T1000 (cell line): ENCODE data around the gene SAFB2.

Source experiments
- DNase-seq: peaks from one replicate; lab custom pipeline; 2025; ENCODE audit warnings: mixed read lengths; lab: John Stamatoyannopoulos, UW

SAFB2 gene

GRCh38 chr19:5579697-5580096, 42.9 kb downstream of the SAFB2 start:
- DNase-seq = no peak

- DNase-seq = no peak
These were observed 43.3 kb downstream of the SAFB2 start for GRCh38 chr19:5579286-5579685.

- peak; percentile 22 for DNase-seq
These were observed 44.3 kb downstream of the SAFB2 start for GRCh38 chr19:5578097-5578846.

GRCh38 chr19:5575590-5575989, 47.0 kb downstream of the SAFB2 start:
- no peak for DNase-seq

- DNase-seq = no peak
These were observed 49.9 kb downstream of the SAFB2 start for GRCh38 chr19:5572556-5573286.

GRCh38 chr19:5571777-5572176, 50.8 kb downstream of the SAFB2 start:
- DNase-seq = no peak

- DNase-seq = no peak
These were observed 54.6 kb downstream of the SAFB2 start for GRCh38 chr19:5567970-5568407.

- no peak for DNase-seq
These were observed 55.1 kb downstream of the SAFB2 start, which contains the start of gene TINCR for GRCh38 chr19:5567360-5567969. Gene TINCR (minus strand): TSS chr19:5567953.

- no peak for DNase-seq
These were observed 57.6 kb downstream of the SAFB2 start for GRCh38 chr19:5564930-5565329.

- peak; percentile 52 for DNase-seq
These were observed 58.5 kb downstream of the SAFB2 start for GRCh38 chr19:5563935-5564612.

- no peak for DNase-seq
These were observed 59.6 kb downstream of the SAFB2 start for GRCh38 chr19:5563008-5563431.

GRCh38 chr19:5562280-5562679, 60.3 kb downstream of the SAFB2 start:
- DNase-seq = no peak

GRCh38 chr19:5561559-5561958, 61.0 kb downstream of the SAFB2 start:
- no peak for DNase-seq

GRCh38 chr19:5560156-5560555, 62.4 kb downstream of the SAFB2 start:
- DNase-seq = no peak

- DNase-seq = no peak
These were observed 62.8 kb downstream of the SAFB2 start for GRCh38 chr19:5559804-5560133.

GRCh38 chr19:5558101-5558621, 64.4 kb downstream of the SAFB2 start:
- no peak for DNase-seq

GRCh38 chr19:5557691-5558090, 64.9 kb downstream of the SAFB2 start:
- DNase-seq = no peak

GRCh38 chr19:5554828-5555227, 67.7 kb downstream of the SAFB2 start:
- no peak for DNase-seq

GRCh38 chr19:5553892-5554291, 68.7 kb downstream of the SAFB2 start:
- DNase-seq = no peak

GRCh38 chr19:5547881-5548280, 74.7 kb downstream of the SAFB2 start:
- no peak for DNase-seq

- DNase-seq = no peak
These were observed 76.6 kb downstream of the SAFB2 start for GRCh38 chr19:5545984-5546383.

- no peak for DNase-seq
These were observed 77.5 kb downstream of the SAFB2 start for GRCh38 chr19:5545051-5545450.
